ENCODE measurements around the gene MRTFB.

MRTFB gene

GRCh38 chr16:14087181-14087580 lies 16.1 kb downstream of the MRTFB start:
- Histone ChIP-seq H3K4me3 (ENCODE audit: insufficient read depth in 1 of 2, low read depth in 1 of 2, low read length in 2 of 2) (no peak overlapping the region), H3K14ac (ENCODE audit: low read length in 2 of 2) (no peak overlapping the region), H2BK12ac (ENCODE audit: low read length in 2 of 2) (no peak overlapping the region), H3K4ac (ENCODE audit: low read depth in 1 of 2, low read length in 2 of 2) (no peak overlapping the region), H3K9ac (ENCODE audit: low read length) (no peak overlapping the region), H2AFZ (ENCODE audit: low read depth, low read length) (no peak overlapping the region), H3K4me2 (ENCODE audit: low read length, poor library complexity, severe bottlenecking) (no peak overlapping the region), H2BK5ac (ENCODE audit: low read depth, low read length, poor library complexity, severe bottlenecking) (no peak overlapping the region), H3K36me3 (ENCODE audit: control insufficient read depth in 1 of 2, insufficient read depth in 2 of 2, low read depth in 1 of 2, low read length in 2 of 2) (peaks cover 7 to 16% of the 10 kb centered on the region in 2 experiments), H3K23ac (ENCODE audit: low read length in 2 of 2) (no peak overlapping the region), H3K79me1 (replicated peaks; ENCODE audit: low read length, poor library complexity, severe bottlenecking) (peaks cover 33% of the 10 kb centered on the region), H3K27ac (ENCODE audit: low read length, poor library complexity, severe bottlenecking) (no peak overlapping the region), H3K9me3 (ENCODE audit: control insufficient read depth, low read length) (no peaks in the 10 kb centered on the region), H2AK5ac (ENCODE audit: low read length, severe bottlenecking) (no peak overlapping the region), H3K4me1 (ENCODE audit: control insufficient read depth, insufficient read depth, low read depth, low read length) (no peaks in the 10 kb centered on the region), H3K18ac (ENCODE audit: low read depth in 1 of 2, low read length in 2 of 2) (no peak overlapping the region), H2BK120ac (ENCODE audit: low read depth, low read length) (no peak overlapping the region), H2BK15ac (ENCODE audit: low read depth, poor library complexity, severe bottlenecking) (no peak overlapping the region), H3K27me3 (ENCODE audit: control insufficient read depth in 1 of 2, insufficient read depth in 1 of 2, low read length in 2 of 2) (no peaks in the 10 kb centered on the region), H4K91ac (ENCODE audit: low read length) (no peak overlapping the region), H4K8ac (ENCODE audit: low read length) (no peak overlapping the region)
- 100% methylated on average over 1 of the region's 1 CpG for WGBS
- peak; percentile 51 for DNase-seq

- no peak overlapping the region for H3K4me3 ChIP-seq (ENCODE audit: insufficient read depth in 1 of 2, low read depth in 1 of 2, low read length in 2 of 2)
- H2BK15ac ChIP-seq (ENCODE audit: low read depth, poor library complexity, severe bottlenecking): no peak overlapping the region
- no peak overlapping the region for H3K4ac ChIP-seq (ENCODE audit: low read depth in 1 of 2, low read length in 2 of 2)
- no peak overlapping the region for H2BK5ac ChIP-seq (ENCODE audit: low read depth, low read length, poor library complexity, severe bottlenecking)
- H3K27ac ChIP-seq (ENCODE audit: low read length, poor library complexity, severe bottlenecking): no peak overlapping the region
- H3K9ac ChIP-seq (ENCODE audit: low read length): no peak overlapping the region
- no peak overlapping the region for H4K91ac ChIP-seq (ENCODE audit: low read length)
- H3K79me1 ChIP-seq (replicated peaks; ENCODE audit: low read length, poor library complexity, severe bottlenecking): peaks cover 32% of the 10 kb centered on the region
- H3K9me3 ChIP-seq (ENCODE audit: control insufficient read depth, low read length): no peaks in the 10 kb centered on the region
- H3K4me1 ChIP-seq (ENCODE audit: control insufficient read depth, insufficient read depth, low read depth, low read length): no peaks in the 10 kb centered on the region
- H3K4me2 ChIP-seq (ENCODE audit: low read length, poor library complexity, severe bottlenecking): no peak overlapping the region
- H3K18ac ChIP-seq (ENCODE audit: low read depth in 1 of 2, low read length in 2 of 2): no peak overlapping the region
- H4K8ac ChIP-seq (ENCODE audit: low read length): no peak overlapping the region
- no peak overlapping the region for H2BK12ac ChIP-seq (ENCODE audit: low read length in 2 of 2)
- peaks cover 7 to 15% of the 10 kb centered on the region in 2 experiments for H3K36me3 ChIP-seq (ENCODE audit: control insufficient read depth in 1 of 2, insufficient read depth in 2 of 2, low read depth in 1 of 2, low read length in 2 of 2)
- H2BK120ac ChIP-seq (ENCODE audit: low read depth, low read length): no peak overlapping the region
- no peak overlapping the region for H2AFZ ChIP-seq (ENCODE audit: low read depth, low read length)
- H3K23ac ChIP-seq (ENCODE audit: low read length in 2 of 2): no peak overlapping the region
- no peak overlapping the region for H2AK5ac ChIP-seq (ENCODE audit: low read length, severe bottlenecking)
- WGBS: 96% methylated on average over 2 of the region's 3 CpGs
- no peak overlapping the region for H3K14ac ChIP-seq (ENCODE audit: low read length in 2 of 2)
- no peaks in the 10 kb centered on the region for H3K27me3 ChIP-seq (ENCODE audit: control insufficient read depth in 1 of 2, insufficient read depth in 1 of 2, low read length in 2 of 2)
- DNase-seq: no peak
These were observed 16.6 kb downstream of the MRTFB start for GRCh38 chr16:14087590-14088154.

GRCh38 chr16:14088155-14088753 lies 17.1 kb downstream of the MRTFB start:
- peak; percentile 52 for DNase-seq
- Histone ChIP-seq H3K4me2 (ENCODE audit: low read length, poor library complexity, severe bottlenecking) (no peak overlapping the region), H3K27me3 (ENCODE audit: control insufficient read depth in 1 of 2, insufficient read depth in 1 of 2, low read length in 2 of 2) (no peaks in the 10 kb centered on the region), H2BK5ac (ENCODE audit: low read depth, low read length, poor library complexity, severe bottlenecking) (no peak overlapping the region), H3K27ac (ENCODE audit: low read length, poor library complexity, severe bottlenecking) (no peak overlapping the region), H2AK5ac (ENCODE audit: low read length, severe bottlenecking) (no peak overlapping the region), H3K23ac (ENCODE audit: low read length in 2 of 2) (no peak overlapping the region), H3K36me3 (ENCODE audit: control insufficient read depth in 1 of 2, insufficient read depth in 2 of 2, low read depth in 1 of 2, low read length in 2 of 2) (peaks cover 6 to 13% of the 10 kb centered on the region in 2 experiments), H4K8ac (ENCODE audit: low read length) (no peak overlapping the region), H3K14ac (ENCODE audit: low read length in 2 of 2) (no peak overlapping the region), H3K79me1 (replicated peaks; ENCODE audit: low read length, poor library complexity, severe bottlenecking) (peaks cover 30% of the 10 kb centered on the region), H2BK15ac (ENCODE audit: low read depth, poor library complexity, severe bottlenecking) (no peak overlapping the region), H3K9ac (ENCODE audit: low read length) (no peak overlapping the region), H4K91ac (ENCODE audit: low read length) (no peak overlapping the region), H3K4me1 (ENCODE audit: control insufficient read depth, insufficient read depth, low read depth, low read length) (no peaks in the 10 kb centered on the region), H2BK12ac (ENCODE audit: low read length in 2 of 2) (no peak overlapping the region), H3K4ac (ENCODE audit: low read depth in 1 of 2, low read length in 2 of 2) (no peak overlapping the region), H3K4me3 (ENCODE audit: insufficient read depth in 1 of 2, low read depth in 1 of 2, low read length in 2 of 2) (peak overlapping the region in 1 of 2 experiments; percentile 17), H3K18ac (ENCODE audit: low read depth in 1 of 2, low read length in 2 of 2) (no peak overlapping the region), H2BK120ac (ENCODE audit: low read depth, low read length) (no peak overlapping the region), H3K9me3 (ENCODE audit: control insufficient read depth, low read length) (no peaks in the 10 kb centered on the region), H2AFZ (ENCODE audit: low read depth, low read length) (no peak overlapping the region)
- 88% methylated on average over 6 of the region's 6 CpGs for WGBS

DNA sequence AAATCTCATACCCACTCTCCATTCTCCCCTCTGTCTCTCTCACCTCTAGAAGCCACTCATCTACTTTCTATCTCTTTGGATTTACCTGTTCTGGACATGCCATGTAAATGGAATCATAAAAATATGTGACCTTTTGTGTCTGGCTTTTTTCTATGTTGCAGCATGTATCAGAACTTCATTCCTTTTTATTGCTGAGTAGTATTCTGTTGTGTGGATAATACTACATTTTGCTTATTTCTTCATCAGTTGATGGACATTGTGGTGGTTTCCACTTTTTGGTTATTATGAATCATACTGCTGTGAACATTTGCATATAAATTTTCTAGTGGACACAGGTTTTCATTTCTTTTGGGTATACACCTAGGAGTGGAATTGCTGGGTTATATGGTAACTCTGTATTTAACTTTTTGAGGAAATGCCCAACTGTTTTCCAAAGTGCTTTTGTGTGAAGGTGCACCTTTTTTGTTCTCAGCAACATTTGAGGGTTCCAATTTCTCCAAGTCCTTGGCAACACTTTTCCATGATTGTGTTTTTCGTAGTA lies 18.2 kb downstream of the MRTFB start:
- H2BK15ac ChIP-seq (ENCODE audit: low read depth, poor library complexity, severe bottlenecking): no peak overlapping the region
- H3K4me3 ChIP-seq (ENCODE audit: insufficient read depth in 1 of 2, low read depth in 1 of 2, low read length in 2 of 2): no peak overlapping the region
- H2BK5ac ChIP-seq (ENCODE audit: low read depth, low read length, poor library complexity, severe bottlenecking): no peak overlapping the region
- no peak overlapping the region for H3K4ac ChIP-seq (ENCODE audit: low read depth in 1 of 2, low read length in 2 of 2)
- peaks cover 24% of the 10 kb centered on the region for H3K79me1 ChIP-seq (replicated peaks; ENCODE audit: low read length, poor library complexity, severe bottlenecking)
- no peak overlapping the region for H2AFZ ChIP-seq (ENCODE audit: low read depth, low read length)
- peaks cover under 1 to 3% of the 10 kb centered on the region in 2 experiments for H3K36me3 ChIP-seq (ENCODE audit: control insufficient read depth in 1 of 2, insufficient read depth in 2 of 2, low read depth in 1 of 2, low read length in 2 of 2)
- no CpG with 5 or more reads among the region's 1 CpG for WGBS
- H3K9me3 ChIP-seq (ENCODE audit: control insufficient read depth, low read length): no peaks in the 10 kb centered on the region
- no peak for DNase-seq
- H3K14ac ChIP-seq (ENCODE audit: low read length in 2 of 2): no peak overlapping the region
- H4K8ac ChIP-seq (ENCODE audit: low read length): no peak overlapping the region
- H3K18ac ChIP-seq (ENCODE audit: low read depth in 1 of 2, low read length in 2 of 2): no peak overlapping the region
- no peak overlapping the region for H3K23ac ChIP-seq (ENCODE audit: low read length in 2 of 2)
- H3K4me1 ChIP-seq (ENCODE audit: control insufficient read depth, insufficient read depth, low read depth, low read length): no peaks in the 10 kb centered on the region
- H3K9ac ChIP-seq (ENCODE audit: low read length): no peak overlapping the region
- no peak overlapping the region for H2AK5ac ChIP-seq (ENCODE audit: low read length, severe bottlenecking)
- no peak overlapping the region for H2BK12ac ChIP-seq (ENCODE audit: low read length in 2 of 2)
- no peaks in the 10 kb centered on the region for H3K27me3 ChIP-seq (ENCODE audit: control insufficient read depth in 1 of 2, insufficient read depth in 1 of 2, low read length in 2 of 2)
- no peak overlapping the region for H2BK120ac ChIP-seq (ENCODE audit: low read depth, low read length)
- H3K27ac ChIP-seq (ENCODE audit: low read length, poor library complexity, severe bottlenecking): no peak overlapping the region
- H3K4me2 ChIP-seq (ENCODE audit: low read length, poor library complexity, severe bottlenecking): no peak overlapping the region
- no peak overlapping the region for H4K91ac ChIP-seq (ENCODE audit: low read length)

Data from mesenchymal stem cell (in vitro differentiated cells and primary cell).